Keratinocyte (primary cell): ENCODE measurements around the gene TFCP2L1.

Source experiments
- EZH2 ChIP-seq: IDR thresholded peaks from one replicate; pipeline ENCODE4 v1.6.1; 2012; ENCODE audit warnings: inconsistent platforms, mild to moderate bottlenecking, low read length, moderate library complexity
- TF ChIP-seq, protein P1 (sequence below), 3 experiments: IDR thresholded peaks in 1 of 3; conservative IDR thresholded peaks in 1 of 3; optimal IDR thresholded peaks in 1 of 3; 2 replicates in 2 of 3; 3 replicates in 1 of 3; pipeline versions ENCODE3 to v1.5.1; 2011; ENCODE audit warnings: low read length in 3 of 3, mild to moderate bottlenecking in 3 of 3, moderate library complexity in 2 of 3, control low read depth in 1 of 3, inconsistent platforms in 1 of 3; ENCODE audit not compliant: insufficient read depth in 2 of 3; ENCODE audit errors: extremely low read depth in 1 of 3

DNA sequence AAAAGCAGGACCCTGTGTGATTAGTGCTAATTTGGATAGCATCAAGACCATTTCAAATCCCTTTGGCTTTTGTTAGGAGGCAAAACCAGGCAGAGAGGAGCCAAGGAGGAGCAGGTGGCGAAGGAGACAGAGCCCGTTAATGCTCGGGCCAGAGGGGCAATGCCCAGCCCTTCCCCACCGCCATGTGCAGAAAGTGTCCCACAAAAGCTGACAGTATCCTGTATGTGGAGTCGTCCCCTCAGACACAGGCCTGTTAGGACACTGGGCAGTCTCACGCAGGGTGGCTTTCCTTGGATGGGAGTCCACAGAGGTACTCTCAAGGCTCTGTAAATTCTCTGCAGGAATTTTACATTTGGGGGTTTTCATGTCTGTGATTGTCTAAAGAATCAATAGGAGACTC lies 44.8 kb upstream of the TFCP2L1 start:
- TF ChIP-seq, protein P1, sequence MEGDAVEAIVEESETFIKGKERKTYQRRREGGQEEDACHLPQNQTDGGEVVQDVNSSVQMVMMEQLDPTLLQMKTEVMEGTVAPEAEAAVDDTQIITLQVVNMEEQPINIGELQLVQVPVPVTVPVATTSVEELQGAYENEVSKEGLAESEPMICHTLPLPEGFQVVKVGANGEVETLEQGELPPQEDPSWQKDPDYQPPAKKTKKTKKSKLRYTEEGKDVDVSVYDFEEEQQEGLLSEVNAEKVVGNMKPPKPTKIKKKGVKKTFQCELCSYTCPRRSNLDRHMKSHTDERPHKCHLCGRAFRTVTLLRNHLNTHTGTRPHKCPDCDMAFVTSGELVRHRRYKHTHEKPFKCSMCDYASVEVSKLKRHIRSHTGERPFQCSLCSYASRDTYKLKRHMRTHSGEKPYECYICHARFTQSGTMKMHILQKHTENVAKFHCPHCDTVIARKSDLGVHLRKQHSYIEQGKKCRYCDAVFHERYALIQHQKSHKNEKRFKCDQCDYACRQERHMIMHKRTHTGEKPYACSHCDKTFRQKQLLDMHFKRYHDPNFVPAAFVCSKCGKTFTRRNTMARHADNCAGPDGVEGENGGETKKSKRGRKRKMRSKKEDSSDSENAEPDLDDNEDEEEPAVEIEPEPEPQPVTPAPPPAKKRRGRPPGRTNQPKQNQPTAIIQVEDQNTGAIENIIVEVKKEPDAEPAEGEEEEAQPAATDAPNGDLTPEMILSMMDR (optimal IDR thresholded peaks at IDR 0.05 in 1 of 3, IDR thresholded peaks at IDR 0.05 in 1 of 3, conservative IDR thresholded peaks at IDR 0.05 in 1 of 3; ENCODE audit: extremely low read depth in 1 of 3, insufficient read depth in 2 of 3, low read length in 3 of 3): no peak
- no peak for TF ChIP-seq EZH2
